Measurements from ENCODE around the gene RPN2.

- TF ChIP-seq CTCF (IDR thresholded peaks at IDR 0.05 in 8 of 11, conservative IDR thresholded peaks at IDR 0.05 in 3 of 11) (no peak), POLR2A (IDR thresholded peaks at IDR 0.05) (no peak), POLR2AphosphoS5 (IDR thresholded peaks at IDR 0.05) (no peak)
Measured at GRCh38 chr20:37257988-37258387, 78.9 kb downstream of the RPN2 start.
